Thyroid gland (tissue), 4 donors: Measurements from ENCODE around the gene MASP1.

Experiments
- POLR2A ChIP-seq, 2 donors: fragments of 450-650 bp; IDR thresholded peaks; one replicate each; pipeline ENCODE4 v1.6.1; 2017; ENCODE audit warnings: antibody characterized with exemption in 2 of 2, mild to moderate bottlenecking in 2 of 2, moderate library complexity in 1 of 2
- TF ChIP-seq, protein P1 (sequence below), 6 experiments: fragments of 200-600 bp in 3 of 6; fragments of 450-650 bp in 3 of 6; sonication (generic) in 3 of 6; IDR thresholded peaks; one replicate each; pipeline ENCODE4 v1.5.1; 2016 to 2019; ENCODE audit warnings: antibody characterized with exemption in 6 of 6, mild to moderate bottlenecking in 2 of 6, inconsistent platforms in 1 of 6, moderate library complexity in 1 of 6

DNA sequence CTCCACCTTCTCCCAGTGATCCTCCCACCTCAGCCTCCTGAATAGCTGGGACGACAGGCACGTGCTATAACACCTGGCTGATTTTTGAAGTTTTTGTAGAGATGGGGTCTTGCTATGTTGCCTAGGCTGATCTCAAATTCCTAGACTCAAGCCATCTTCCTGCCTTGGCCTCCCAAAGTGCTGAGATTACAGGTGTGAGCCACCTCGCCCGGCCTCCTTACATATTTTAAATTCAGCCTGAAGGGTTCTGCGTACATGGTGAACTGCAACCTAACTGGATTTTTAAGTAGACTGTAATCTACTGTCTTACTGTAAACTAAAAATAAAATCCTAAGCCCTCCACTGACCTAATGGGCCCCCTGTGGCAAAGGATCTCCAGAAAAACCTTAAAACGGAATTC is 34.1 kb downstream of the MASP1 start:
- TF ChIP-seq, protein P1, sequence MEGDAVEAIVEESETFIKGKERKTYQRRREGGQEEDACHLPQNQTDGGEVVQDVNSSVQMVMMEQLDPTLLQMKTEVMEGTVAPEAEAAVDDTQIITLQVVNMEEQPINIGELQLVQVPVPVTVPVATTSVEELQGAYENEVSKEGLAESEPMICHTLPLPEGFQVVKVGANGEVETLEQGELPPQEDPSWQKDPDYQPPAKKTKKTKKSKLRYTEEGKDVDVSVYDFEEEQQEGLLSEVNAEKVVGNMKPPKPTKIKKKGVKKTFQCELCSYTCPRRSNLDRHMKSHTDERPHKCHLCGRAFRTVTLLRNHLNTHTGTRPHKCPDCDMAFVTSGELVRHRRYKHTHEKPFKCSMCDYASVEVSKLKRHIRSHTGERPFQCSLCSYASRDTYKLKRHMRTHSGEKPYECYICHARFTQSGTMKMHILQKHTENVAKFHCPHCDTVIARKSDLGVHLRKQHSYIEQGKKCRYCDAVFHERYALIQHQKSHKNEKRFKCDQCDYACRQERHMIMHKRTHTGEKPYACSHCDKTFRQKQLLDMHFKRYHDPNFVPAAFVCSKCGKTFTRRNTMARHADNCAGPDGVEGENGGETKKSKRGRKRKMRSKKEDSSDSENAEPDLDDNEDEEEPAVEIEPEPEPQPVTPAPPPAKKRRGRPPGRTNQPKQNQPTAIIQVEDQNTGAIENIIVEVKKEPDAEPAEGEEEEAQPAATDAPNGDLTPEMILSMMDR (IDR thresholded peaks at IDR 0.05): no peak
- TF ChIP-seq POLR2A (IDR thresholded peaks at IDR 0.05): no peak
